Measurements from ENCODE around the gene TAS2R19. TPM values are rescaled to one million over a fixed set of nuclear protein-coding genes. Genes with fewer than 3 reads are reported as not detected.

The TAS2R19 gene
- total RNA-seq, 1 experiment from 2014 or later = 2.6 TPM

DNA sequence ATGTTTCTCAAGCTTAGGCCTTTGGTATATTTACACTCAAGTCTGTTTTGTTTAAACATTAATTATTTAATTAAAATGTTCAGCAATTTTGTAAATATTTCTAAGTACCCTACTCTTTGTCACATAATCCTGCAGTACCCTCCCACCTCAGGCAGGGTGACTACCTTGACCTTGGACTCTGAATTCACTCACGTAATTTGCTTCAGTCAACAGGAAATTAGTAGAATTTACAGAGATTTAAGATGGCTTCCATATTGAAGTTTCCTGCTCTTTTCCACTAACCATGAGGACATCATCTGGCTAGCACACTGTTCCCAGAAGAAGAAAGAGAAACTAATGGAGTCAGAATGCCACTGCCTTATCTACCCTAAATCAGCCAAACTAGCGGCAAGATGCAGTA lies 967 bp upstream of the TAS2R19 start:
- no peak overlapping the region for H2BK120ac ChIP-seq (ENCODE audit: low read depth, low read length, poor library complexity, severe bottlenecking)
- H4K8ac ChIP-seq (replicated peaks; ENCODE audit: insufficient read length, low read depth, low read length) = no peak overlapping the region
- TF ChIP-seq CTCF (conservative IDR thresholded peaks at IDR 0.05) = no peak
- H3K18ac ChIP-seq (ENCODE audit: insufficient read length, low read depth, low read length) = no peak overlapping the region
- Mint-ChIP-seq H3K9me3 (peaks cover 0 to 4% of the 10 kb centered on the region in 2 experiments; a peak in 2 of 5 replicates), H3K4me1 (no peaks in the 10 kb centered on the region), H3K4me3 (no peak overlapping the region), H3K27me3 (ENCODE audit: low read depth) (no peaks in the 10 kb centered on the region), H3K27ac (no peak overlapping the region), H3K36me3 (ENCODE audit: insufficient read depth in 1 of 3, low read depth in 3 of 3) (peaks cover 10 to 12% (median 10%) of the 10 kb centered on the region in 3 experiments)
- no CpG with 5 or more reads among the region's 2 CpGs for WGBS (ENCODE audit: extremely low coverage, insufficient read length, low lambda C conversion rate)
- no peak overlapping the region for H2AK5ac ChIP-seq (ENCODE audit: insufficient read length, low read length)
- no peaks in the 10 kb centered on the region for H3K27me3 ChIP-seq (ENCODE audit: insufficient read depth, low read length)
- no peak overlapping the region for H3K23ac ChIP-seq (ENCODE audit: insufficient read length, low read depth, low read length)
- no peak overlapping the region for H2AFZ ChIP-seq (ENCODE audit: low read length)
- no peaks in the 10 kb centered on the region for H3K4me1 ChIP-seq (ENCODE audit: insufficient read depth, low read length)
- no peak overlapping the region for H2BK12ac ChIP-seq (ENCODE audit: insufficient read length, low read depth, low read length)
- no peaks in the 10 kb centered on the region for H3K23me2 ChIP-seq (ENCODE audit: insufficient read length, low read depth, low read length, poor library complexity, severe bottlenecking)
- no peaks in the 10 kb centered on the region for H3K79me1 ChIP-seq (ENCODE audit: insufficient read depth, low read depth, low read length, poor library complexity, severe bottlenecking)
- no peak for DNase-seq
- no peak overlapping the region for H3T11ph ChIP-seq (ENCODE audit: low read length)
- no peak overlapping the region for H3K9ac ChIP-seq (ENCODE audit: extremely low read depth, insufficient read length, low read length)
- H3K14ac ChIP-seq (ENCODE audit: insufficient read depth, low read length) = no peak overlapping the region
- H3K56ac ChIP-seq (ENCODE audit: insufficient read length, low read depth, low read length) = no peak overlapping the region
- no peak overlapping the region for H3K4ac ChIP-seq (ENCODE audit: low read depth, low read length)
- no peaks in the 10 kb centered on the region for H3K79me2 ChIP-seq (ENCODE audit: insufficient read depth, low read length)
- H2BK5ac ChIP-seq (ENCODE audit: insufficient read length, low read length) = no peak overlapping the region
- no peak overlapping the region for H3K27ac ChIP-seq (ENCODE audit: insufficient read length, low read depth, low read length)
- no peaks in the 10 kb centered on the region for H3K9me3 ChIP-seq (ENCODE audit: control insufficient read depth, low read depth, low read length)
- no peak overlapping the region for H2BK20ac ChIP-seq (ENCODE audit: low read depth, low read length, poor library complexity, severe bottlenecking)
- H3K4me2 ChIP-seq (ENCODE audit: insufficient read depth, insufficient read length, low read length) = no peak overlapping the region
- H4K91ac ChIP-seq (ENCODE audit: insufficient read length, low read depth, low read length) = no peak overlapping the region
- no peaks in the 10 kb centered on the region for H4K20me1 ChIP-seq (ENCODE audit: control insufficient read depth, insufficient read depth, insufficient read length)
- H2BK15ac ChIP-seq (ENCODE audit: low read depth, low read length) = no peak overlapping the region
- no peak overlapping the region for H4K5ac ChIP-seq (ENCODE audit: insufficient read length, low read depth, low read length)
